Ectodermal cell (in vitro differentiated cells): ENCODE data around the gene METTL17.
"Not testable (repeated sequence)": the region's sequence is repeated elsewhere in the genome, so short reads cannot be mapped to it uniquely, and the experiment has no call there.

Experiments
- H3K27ac ChIP-seq: 2 replicates; pipeline ENCODE4 v1.7.0; 2013; ENCODE audit warnings: mild to moderate bottlenecking, low read depth, low read length; ENCODE audit not compliant: insufficient read depth, poor library complexity, severe bottlenecking
- H3K27me3 ChIP-seq: 2 replicates; pipeline ENCODE4 v1.7.0; 2013; ENCODE audit warnings: mild to moderate bottlenecking, low read length; ENCODE audit not compliant: insufficient read depth, control insufficient read depth, poor library complexity, severe bottlenecking
- H3K36me3 ChIP-seq: one replicate; pipeline ENCODE4 v1.7.0; 2013; ENCODE audit warnings: low read length; ENCODE audit not compliant: control insufficient read depth, insufficient read depth
- H3K4me1 ChIP-seq: one replicate; pipeline ENCODE4 v1.7.0; 2013; ENCODE audit warnings: low read length; ENCODE audit not compliant: control insufficient read depth, insufficient read depth
- H3K4me3 ChIP-seq: 2 replicates; pipeline ENCODE4 v1.7.0; 2013; ENCODE audit warnings: low read depth, low read length, control low read depth; ENCODE audit not compliant: insufficient read depth
- H3K9me3 ChIP-seq: 2 replicates; pipeline ENCODE4 v1.7.0; 2013; ENCODE audit warnings: mild to moderate bottlenecking, low read length, moderate library complexity; ENCODE audit not compliant: control insufficient read depth
- WGBS, 2 experiments: methylation state at CpG; one replicate each; pipeline ENCODE4 v1.1.7; 2013; ENCODE audit warnings: missing lambda C conversion rate in 2 of 2; 5-methylcytosine and 5-hydroxymethylcytosine counted together

METTL17 gene

GRCh38 chr14:21033133-21033698, 43.4 kb downstream of the METTL17 start:
- Histone ChIP-seq H3K4me3 (no peak overlapping the region), H3K27ac (no peak overlapping the region), H3K4me1 (no peaks in the 10 kb centered on the region), H3K9me3 (no peaks in the 10 kb centered on the region), H3K36me3 (no peaks in the 10 kb centered on the region), H3K27me3 (no peaks in the 10 kb centered on the region)
- 91 to 96% methylated on average over 4 of the region's 4 CpGs for WGBS, 2 experiments

DNA sequence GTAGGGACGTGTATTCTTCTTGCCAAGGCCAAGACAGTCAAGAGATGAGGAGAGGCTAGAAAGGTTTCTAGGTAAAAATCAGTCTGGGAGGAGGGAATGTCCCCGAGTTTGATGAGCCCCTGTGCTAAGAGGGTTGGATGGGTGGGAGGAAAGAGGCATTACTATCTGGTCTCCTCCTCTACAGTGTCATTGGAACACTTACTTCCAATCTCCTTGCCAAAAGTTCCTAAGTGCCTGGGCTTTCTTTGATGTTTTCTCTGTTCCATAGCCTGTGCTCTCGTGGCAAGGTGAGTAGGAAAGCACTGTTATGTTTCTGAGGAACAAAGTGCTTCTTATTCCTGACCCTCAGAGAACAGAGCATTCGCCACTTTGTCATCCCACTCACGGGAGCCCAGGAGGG, 44.9 kb downstream of the METTL17 start, which contains the start of gene RNASE13:
TSS of gene RNASE13 (minus strand) at position 101 of the 400 bp plus-strand sequence. CDS start 519 bp downstream, outside the sequence.
- H3K9me3 ChIP-seq: no peaks in the 10 kb centered on the region

GRCh38 chr14:21036751-21037150, 47.0 kb downstream of the METTL17 start:
- Histone ChIP-seq H3K36me3 (no peaks in the 10 kb centered on the region), H3K27me3 (no peaks in the 10 kb centered on the region), H3K4me1 (peaks cover 6% of the 10 kb centered on the region), H3K9me3 (no peaks in the 10 kb centered on the region), H3K27ac (no peak overlapping the region), H3K4me3 (no peak overlapping the region)
- 93 to 95% methylated on average over 7 of the region's 7 CpGs for WGBS, 2 experiments

More for the DNA sequence above, 44.9 kb downstream of the METTL17 start, which contains the start of gene RNASE13:
- Histone ChIP-seq H3K27ac (no peak within 1 kb of the TSS), H3K4me1 (peaks cover 4% of the 10 kb centered on the region), H3K36me3 (no peaks in the 10 kb centered on the region), H3K4me3 (no peak within 1 kb of the TSS), H3K27me3 (no peaks in the 10 kb centered on the region)
- 87 to 90% methylated on average over 5 of the region's 5 CpGs for WGBS, 2 experiments

DNA sequence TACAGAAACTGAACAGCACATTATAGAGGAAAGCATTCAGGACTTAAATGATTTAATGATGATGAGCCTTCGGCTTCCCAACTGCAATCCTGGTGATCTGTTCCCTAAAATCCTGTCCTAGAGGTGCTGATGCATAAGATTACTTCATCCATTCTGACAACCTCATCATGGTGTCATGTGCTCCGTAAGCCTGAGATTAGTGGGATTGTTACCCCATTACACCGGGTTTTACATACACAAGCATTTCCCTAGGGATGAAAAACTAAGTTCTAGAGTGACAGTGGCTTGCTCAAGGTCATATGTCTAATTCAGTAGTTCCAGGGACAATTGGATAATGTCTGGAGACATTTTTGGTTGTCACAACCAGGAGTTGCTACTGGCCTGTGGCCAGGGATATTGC, 47.4 kb downstream of the METTL17 start:
- Histone ChIP-seq H3K27me3 (no peaks in the 10 kb centered on the region), H3K27ac (no peak overlapping the region), H3K36me3 (no peaks in the 10 kb centered on the region), H3K9me3 (no peaks in the 10 kb centered on the region), H3K4me3 (no peak overlapping the region), H3K4me1 (peaks cover 6% of the 10 kb centered on the region)
- WGBS, 2 experiments: 88 to 96% methylated on average over 3 of the region's 3 CpGs

DNA sequence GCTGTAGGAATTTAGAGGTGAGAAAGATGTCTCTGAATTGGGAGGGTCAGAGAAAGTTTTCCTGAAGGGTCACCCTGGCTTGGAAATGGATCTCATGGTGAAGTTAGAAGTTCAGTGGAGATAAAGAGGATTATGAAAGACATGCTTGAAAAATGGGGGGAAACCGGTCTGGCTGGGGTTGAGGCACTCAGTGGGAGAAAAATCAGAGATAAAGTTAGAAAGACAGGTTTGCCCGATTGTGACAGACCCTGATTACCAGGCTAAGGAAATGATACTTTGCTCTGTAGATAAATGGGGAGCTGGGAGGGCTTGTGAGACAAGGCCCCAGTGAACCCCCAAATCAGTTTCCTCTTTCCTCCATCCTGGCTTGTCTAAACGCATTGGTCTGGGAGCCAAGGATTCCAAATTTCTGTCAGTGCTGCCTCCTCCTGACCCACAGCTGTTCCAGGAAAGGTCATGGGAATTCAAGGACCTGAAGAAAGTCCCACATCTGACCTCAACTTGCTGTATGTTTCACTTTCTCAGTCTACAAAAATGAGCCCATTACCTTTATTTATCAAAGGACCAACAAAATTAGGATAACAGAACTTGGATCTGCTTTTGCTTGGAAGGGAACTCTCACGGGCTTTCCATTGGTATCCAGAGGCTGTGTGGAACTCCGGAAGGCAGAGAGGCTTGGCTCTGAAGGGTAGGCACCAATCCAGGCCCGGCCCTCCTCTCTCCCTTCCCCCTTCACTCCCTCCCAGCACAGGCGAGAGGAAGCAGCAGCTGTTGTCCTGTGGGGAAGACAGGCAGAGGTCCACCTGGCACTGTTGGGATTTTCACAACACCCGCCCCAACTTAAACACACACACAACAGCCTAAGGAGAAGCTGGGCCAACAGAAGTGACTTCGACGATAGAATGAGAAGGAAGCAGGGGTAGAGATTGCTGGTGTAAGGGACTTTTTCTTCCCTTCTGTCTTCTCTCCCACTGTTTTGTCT, 49.0 kb downstream of the METTL17 start:
- Histone ChIP-seq H3K4me1 (peaks cover 6% of the 10 kb centered on the region), H3K36me3 (no peaks in the 10 kb centered on the region), H3K4me3 (no peak overlapping the region), H3K27me3 (no peaks in the 10 kb centered on the region), H3K27ac (no peak overlapping the region), H3K9me3 (no peaks in the 10 kb centered on the region)
- WGBS, 2 experiments: 52 to 53% methylated on average over 7 to 10 of the region's 10 CpGs

GRCh38 chr14:21039585-21040369, 50.0 kb downstream of the METTL17 start:
- H3K9me3 ChIP-seq: no peaks in the 10 kb centered on the region
- no peaks in the 10 kb centered on the region for H3K27me3 ChIP-seq
- no peaks in the 10 kb centered on the region for H3K36me3 ChIP-seq
- no peak overlapping the region for H3K4me3 ChIP-seq
- WGBS, 2 experiments: 69 to 70% methylated on average over 6 to 8 of the region's 8 CpGs
- H3K4me1 ChIP-seq: peaks cover 6% of the 10 kb centered on the region
- no peak overlapping the region for H3K27ac ChIP-seq

DNA sequence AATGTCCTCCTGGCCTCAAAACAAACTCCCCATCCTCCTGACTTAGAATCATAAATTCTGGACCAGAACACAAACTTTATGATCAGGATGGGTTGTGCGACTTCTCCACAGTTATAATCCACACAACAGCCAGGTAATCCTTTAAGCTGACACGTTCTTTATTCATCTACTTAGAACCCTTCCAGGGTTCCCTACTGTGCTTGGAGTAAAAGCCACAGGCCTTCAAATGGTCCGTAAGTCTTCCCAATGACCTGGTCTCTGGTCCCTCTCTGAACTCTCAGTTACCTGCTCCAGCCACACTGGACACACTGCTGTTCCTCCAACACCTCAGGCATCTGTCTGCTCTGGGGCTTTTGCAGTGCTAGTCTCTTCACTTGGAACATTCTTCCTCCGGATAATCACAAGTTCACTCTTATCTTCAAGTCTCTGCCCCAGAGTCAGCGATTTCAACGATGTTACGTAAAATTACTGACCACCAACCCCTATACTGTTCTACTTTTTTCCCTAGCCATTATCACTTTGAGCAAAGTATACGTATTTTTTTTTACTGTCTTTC, 50.7 kb downstream of the METTL17 start:
- Histone ChIP-seq H3K4me3 (no peak overlapping the region), H3K27me3 (peaks cover 5% of the 10 kb centered on the region), H3K27ac (no peak overlapping the region), H3K4me1 (peaks cover 6% of the 10 kb centered on the region), H3K36me3 (no peaks in the 10 kb centered on the region), H3K9me3 (no peaks in the 10 kb centered on the region)
- 80 to 81% methylated on average over 8 of the region's 8 CpGs for WGBS, 2 experiments

GRCh38 chr14:21040941-21041340, 51.2 kb downstream of the METTL17 start:
- 85 to 88% methylated on average over 3 of the region's 3 CpGs for WGBS, 2 experiments
- not testable (repeated sequence) for H3K27ac ChIP-seq, H3K4me1 ChIP-seq

GRCh38 chr14:21041676-21042433, 52.1 kb downstream of the METTL17 start, which contains the start of gene RNASE7:
Gene RNASE7 (plus strand): TSS chr14:21042362. CDS start chr14:21042993, 631 bp downstream.
- Histone ChIP-seq H3K4me1 (peaks cover 6% of the 10 kb centered on the region), H3K4me3 (no peak within 1 kb of the TSS), H3K27me3 (peaks cover 5% of the 10 kb centered on the region), H3K36me3 (no peaks in the 10 kb centered on the region), H3K9me3 (no peaks in the 10 kb centered on the region), H3K27ac (no peak within 1 kb of the TSS)
- WGBS, 2 experiments: 91 to 92% methylated on average over 11 of the region's 11 CpGs

More at GRCh38 chr14:21040941-21041340, 51.2 kb downstream of the METTL17 start:
- not testable (repeated sequence) for H3K36me3 ChIP-seq, H3K27me3 ChIP-seq, H3K9me3 ChIP-seq, H3K4me3 ChIP-seq
